A549 treated with Hydrocortisone at 1 μM for 4 hours (cell line): ENCODE results near the gene TMEM165. TPM values are rescaled to one million over a fixed set of nuclear protein-coding genes. Genes with fewer than 3 reads are reported as not detected.

Experiments used
- total RNA-seq: library from RNA; stranded (reverse); fragments of 200-300 nt; extraction: Qiagen RNA extraction; gene quantifications from 5 replicates; pipeline ENCODE4 v1.2.3, GENCODE V29; 2022

Gene TMEM165
- total RNA-seq, result 50.7 to 62.8 TPM (median 55.3 TPM) in 5 replicates

DNA sequence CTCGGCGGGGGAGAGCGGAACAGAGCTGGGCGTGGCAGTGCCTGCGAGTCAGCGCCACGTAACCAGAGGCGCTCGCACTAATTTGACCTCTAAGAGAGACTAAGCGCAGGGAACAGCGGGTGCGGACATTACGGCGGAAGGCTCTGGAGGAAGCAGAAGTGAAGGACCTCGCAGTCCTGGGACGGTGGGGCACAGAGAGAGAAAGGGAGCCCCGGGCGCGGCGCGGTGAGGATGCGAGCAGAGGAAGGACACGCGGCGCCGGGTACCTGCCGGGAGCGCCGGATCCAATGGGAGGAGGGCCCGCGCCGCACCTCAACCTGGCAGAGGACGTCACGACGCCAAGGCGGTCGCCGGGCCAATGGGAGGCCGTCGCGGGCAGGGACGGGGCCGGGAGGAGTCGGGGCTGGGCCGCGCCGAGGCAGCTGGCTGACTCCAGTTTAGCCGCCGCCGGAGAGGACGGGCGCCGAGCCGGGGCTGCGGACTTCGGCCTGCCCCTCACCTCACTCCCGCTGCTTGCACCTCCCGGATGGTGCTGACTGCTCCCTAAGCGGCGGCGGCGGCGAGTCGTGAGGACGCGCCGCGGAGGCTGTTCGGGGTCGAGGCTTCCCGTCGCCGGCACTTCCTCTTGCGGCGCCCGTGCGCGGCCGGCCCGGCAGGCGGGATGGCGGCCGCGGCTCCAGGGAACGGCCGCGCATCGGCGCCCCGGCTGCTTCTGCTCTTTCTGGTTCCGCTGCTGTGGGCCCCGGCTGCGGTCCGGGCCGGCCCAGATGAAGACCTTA, at the start of gene TMEM165:
Gene TMEM165, plus strand, starts transcription at position 429 of the 779 bp plus-strand sequence. Its CDS starts 233 bp downstream, at position 662.

DNA sequence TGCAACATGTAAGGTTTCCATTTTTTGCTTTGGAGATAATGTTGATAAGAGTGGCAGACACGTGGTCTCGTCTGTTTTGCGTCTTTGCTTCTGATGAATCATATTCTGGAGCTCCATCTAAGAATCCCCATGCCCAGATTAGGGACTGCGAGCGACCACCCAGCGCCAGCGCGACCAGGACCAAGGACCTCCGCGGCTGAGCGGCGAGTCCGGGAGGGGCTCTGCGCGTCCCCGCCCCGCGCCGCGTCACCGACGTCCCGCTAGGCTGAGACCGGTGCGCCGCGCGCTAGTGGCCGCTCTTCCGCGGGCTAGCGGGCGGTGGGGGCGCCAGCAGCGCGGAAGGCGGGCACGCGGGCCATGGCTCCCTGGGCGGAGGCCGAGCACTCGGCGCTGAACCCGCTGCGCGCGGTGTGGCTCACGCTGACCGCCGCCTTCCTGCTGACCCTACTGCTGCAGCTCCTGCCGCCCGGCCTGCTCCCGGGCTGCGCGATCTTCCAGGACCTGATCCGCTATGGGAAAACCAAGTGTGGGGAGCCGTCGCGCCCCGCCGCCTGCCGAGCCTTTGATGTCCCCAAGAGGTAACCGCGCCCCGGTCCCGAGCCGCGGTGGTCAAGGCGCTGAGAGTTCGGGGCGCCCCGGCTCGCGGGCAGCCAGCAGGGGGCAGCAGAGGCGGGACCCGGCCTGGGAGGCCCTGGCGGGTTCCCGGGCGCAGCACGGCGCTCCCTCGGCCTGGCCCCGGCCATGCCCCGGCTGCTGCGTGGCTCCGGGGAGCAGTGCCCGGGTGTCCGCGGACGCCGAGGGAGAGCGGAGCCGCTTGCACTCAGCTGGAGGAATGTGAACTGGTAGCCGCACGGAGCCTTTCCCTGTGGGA, 49.5 kb upstream of the TMEM165 start, which contains the start of gene SRD5A3:
Gene SRD5A3, plus strand, starts transcription at position 263 of the 871 bp plus-strand sequence. Its CDS starts 95 bp downstream, at position 358.

Other genes starting within 250 kb of the TMEM165 start
- gene SRD5A3, start 49.7 kb upstream of the TMEM165 start, total RNA-seq, result 5.9 to 12.6 TPM (median 11.3 TPM) in 5 replicates
- gene CLOCK, start 151.0 kb downstream of the TMEM165 start, total RNA-seq, result 3.5 to 5.9 TPM (median 5.5 TPM) in 5 replicates
- gene PDCL2, start 196.3 kb downstream of the TMEM165 start, total RNA-seq, result not detected in 5 replicates
- 0.41 to 0.87 TPM (median 0.65 TPM) in 4 of 5 replicates, not detected in the other for gene NMU, start 240.3 kb downstream of the TMEM165 start, total RNA-seq